GM20431 (cell line): ENCODE data around the gene TXNRD2.
"Not testable (repeated sequence)": the region's sequence is repeated elsewhere in the genome, so short reads cannot be mapped to it uniquely, and the experiment has no call there.

Experiments used
- in situ Hi-C: fragments of 300-500 bp; cut with MseI, MboI; formaldehyde crosslinking; loops from one replicate; pipeline ENCODE4 v1.15.0; 2020; ENCODE audit warnings: low sequenced_read_pairs; ENCODE audit not compliant: unreplicated experiment

TXNRD2 gene

DNA sequence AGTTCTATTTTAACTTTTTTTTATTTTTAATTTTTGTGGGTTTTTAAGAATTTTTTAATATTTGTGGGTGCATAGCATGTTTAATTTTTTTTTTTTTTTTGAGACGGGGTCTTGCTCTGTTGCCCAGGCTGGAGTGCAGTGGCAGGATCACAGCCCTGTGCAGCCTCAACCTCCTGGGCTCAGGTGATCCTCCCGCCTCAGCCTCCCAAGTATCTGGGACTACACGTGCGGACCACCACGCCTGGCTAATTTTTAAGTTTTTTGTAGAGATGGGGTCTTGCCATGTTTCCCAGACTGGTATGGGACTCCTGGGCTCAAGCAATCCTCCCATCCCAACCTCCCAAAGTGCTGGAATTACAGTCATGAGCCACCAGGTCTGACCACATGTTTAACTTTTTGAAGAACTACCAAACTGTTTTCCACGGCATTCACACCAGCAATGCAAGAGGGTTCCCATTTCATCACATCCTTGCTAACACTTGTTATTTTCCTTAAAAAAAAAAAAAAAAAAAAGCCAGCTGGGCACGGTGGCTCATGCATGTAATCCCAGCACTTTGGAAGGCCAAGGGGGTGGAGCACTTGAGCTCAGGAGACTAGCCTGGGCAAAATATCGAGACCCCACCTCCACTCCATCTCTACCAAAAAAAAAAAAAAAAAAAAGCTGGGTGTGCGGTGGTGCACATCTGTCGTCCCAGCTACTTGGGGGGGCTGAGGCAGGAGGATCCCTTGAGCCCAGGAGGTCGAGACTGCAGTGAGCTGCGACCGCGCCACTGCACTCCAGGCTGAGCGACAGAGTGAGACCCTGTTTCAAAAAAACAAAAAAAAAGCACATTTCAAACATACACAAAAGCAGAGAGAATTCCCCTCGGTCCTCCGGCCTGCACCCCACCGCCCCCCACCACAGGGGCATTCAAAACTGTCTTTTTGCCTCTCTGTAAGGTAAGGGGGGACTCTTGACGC, 16.7 kb upstream of the TXNRD2 start:
- in situ Hi-C loops = no loop called here

DNA sequence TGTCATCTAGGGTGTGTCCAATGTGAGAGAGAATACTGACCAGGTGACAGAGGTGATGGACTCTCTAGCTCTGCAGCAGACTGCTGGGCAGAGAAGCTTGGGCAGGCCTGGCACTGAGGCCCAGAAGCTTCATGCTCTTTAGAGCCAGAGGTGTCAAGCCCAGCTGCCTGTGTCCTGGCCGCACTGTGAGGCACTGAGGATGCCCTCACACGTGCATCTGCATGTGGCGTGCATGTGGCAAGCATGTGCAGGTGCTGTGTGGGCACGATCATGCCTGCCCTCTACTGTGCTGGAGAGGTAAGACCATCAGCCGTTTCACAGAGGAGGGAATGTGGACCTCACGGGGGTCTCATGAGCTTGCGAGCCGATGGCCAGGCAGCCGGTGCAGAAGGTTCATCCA, 15.8 kb upstream of the TXNRD2 start:
- in situ Hi-C loops = no loop called here

DNA sequence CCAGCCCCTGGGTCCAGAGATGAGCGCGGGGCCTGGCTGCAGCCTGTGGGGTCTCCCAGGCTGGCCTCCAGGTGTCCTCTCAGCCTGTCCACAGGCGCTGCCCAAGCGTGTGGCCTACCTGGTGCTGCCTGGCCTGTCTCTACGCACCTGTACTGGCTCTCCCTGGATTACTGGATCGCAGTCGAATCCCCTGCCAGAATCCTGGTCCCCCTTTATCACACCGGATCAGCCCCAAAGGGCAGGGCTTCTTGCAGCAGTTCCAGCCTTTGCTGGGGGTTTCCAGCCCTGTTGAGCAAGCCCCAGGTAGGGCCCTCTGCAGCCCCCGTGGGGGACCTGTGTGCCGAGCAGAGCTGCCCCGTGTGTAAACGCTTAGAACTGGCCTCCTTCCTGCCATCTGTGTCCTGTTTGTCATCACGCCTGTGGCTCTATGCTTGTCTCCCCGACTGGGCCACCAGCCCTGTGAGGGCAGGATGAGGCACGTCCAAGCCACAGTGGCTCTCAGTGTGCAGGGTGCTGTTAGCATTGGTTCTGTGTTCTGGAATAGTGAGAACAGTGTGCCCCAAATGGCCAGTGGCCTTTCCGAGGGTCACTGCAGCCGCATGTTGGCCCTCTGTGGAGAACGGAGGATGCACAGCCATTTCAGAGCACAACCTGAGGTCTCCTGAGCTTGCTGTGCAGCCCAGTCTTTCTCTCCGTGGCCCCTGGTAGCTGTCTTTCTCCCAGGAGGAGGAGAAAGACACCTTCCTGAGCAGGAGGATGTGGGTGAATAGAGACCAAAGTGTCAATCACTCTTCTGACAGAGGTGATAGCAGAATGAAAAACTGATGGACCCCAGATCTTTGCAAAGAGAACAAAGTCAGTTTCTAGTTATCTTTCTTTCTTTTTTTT, 13.9 kb upstream of the TXNRD2 start:
- in situ Hi-C loops = no loop called here

DNA sequence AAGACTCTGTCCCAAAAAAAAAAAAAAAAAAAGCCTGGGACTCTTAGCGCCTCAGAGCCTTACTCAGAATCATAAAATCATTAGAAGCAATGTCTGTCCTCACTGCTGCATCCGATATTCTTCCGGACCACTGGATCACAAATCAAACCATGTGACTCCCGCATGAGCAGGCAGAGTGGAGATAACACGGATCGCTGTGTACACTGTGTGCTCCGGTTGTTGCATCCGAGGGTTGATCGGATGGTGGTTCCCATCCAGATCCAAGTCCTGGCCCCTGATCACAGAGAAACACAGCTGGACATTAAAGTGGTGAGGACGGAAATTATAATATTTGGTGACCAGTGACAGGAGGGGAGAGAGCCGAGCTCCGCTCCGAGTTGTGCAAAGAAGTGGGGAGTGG, 9.7 kb upstream of the TXNRD2 start:
- in situ Hi-C loops = no loop called here

DNA sequence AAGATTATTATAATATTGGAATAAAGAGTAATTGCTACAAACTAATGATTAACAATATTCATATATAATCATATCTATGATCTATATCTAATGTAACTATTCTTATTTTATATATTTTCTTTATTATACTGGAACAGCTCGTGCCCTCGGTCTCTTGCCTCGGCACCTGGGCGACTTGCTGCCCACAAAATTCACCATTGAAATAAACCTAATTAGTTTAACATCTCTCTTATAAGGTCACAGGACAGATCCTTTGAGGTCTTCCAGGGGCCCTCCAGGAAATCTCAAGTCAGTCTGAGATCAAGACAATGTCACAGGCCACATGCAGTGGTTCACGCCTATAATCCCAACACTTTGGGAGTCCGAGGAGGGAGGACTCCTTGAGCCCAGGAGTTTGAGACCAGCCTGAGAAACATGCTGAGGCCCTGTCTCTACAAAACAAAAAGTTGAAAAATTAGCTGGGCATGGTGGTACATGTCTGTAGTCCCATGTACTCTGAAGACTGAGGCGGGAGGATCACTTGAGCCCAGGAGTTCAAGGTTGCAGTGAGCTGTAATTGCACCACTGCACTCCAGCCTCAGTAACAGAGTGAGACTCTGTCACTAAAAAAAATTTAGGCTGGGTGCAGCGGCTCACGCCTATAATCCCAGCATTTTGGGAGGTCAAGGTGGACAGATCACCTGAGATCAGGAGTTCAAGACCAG, 6.6 kb upstream of the TXNRD2 start:
- in situ Hi-C loops = no loop called here

DNA sequence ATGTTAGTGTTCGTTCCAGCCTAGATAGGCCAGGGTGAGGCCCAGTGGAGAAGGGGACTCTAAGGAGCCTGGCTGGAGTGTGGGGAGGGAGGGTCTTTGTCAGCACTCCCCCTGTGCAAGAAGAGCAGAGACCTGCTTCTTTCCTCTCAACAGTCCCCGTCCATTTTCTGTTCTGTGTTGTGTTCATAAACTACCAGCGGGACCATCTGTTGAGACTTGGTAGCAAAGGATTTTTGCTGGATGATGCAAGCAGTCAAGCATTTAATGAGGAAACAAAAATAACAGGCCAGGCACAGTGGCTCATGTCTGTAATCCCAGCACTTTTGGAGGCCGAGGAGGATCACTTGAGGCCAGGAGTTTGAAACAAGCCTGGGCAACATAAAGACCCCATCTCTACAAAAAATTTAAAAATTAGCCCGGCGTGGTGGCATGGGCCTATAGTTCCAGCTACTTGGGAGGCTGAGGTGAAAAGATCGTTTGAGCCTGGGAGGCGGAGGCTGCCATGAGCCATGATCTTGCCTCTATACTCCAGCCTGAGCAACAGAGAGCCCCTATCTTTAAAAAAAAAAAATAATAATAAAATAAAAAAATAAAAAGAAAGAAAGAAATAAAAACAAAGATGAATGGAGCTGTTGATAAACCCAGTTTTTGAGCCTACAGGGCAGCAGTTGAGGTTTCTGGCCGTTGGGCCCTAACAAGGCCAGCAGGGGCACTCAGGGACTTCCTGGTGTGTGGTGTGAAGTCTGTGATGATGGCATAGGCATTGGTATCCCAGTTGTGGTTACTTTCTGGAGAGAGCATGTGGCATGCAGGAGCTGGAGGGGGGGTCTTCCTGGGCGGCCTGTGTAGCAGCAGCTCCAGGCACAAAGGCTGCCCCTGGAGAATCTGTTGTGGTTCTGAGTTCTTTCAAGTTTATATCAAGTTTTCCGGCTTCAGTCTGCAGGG, 1.7 kb upstream of the TXNRD2 start:
- in situ Hi-C loops = no loop called here

DNA sequence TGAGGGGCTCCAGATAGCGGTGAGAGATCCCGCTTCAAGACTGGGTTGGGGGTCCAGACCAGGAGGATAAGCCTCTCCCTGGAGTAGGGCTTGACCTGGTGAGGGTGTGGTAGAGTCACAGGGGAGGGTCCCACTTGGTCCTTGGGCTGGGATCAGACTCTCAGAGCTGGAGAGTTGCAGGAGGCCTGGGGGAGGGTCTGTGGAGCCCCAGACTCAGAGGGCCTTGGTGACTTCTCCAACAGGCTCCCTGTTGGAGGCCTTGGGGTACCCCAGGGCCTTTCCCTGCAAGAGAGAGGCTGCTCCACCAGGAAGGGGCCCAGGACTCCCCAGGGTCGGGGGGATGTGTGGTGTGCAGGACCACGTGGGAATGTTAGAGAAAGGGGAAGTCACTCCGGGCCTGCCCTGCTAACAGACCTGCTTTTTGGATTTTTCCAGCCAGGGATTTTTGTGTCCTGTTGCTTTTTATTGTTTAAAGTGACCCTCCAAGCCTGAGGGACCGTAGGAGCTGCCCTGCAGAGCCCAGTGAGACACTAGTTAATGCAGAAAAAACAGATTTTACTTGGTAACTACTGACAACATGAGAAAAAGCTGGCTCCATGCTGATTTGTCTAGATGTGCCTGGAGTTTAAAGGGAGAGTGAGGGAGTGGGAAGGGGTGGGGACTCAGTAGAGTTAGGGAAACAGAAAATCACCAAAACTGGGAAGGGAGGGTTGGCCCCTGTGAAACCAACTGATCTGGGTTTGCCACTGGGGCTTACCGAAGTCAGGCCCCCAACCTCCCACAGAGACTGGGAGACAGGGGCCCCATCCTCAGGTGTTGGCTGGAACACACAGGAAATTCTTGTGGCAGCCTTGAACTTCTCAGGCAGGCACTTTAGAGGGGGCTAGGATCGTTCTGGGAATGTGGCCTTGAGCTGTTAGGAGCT, 801 bp upstream of the TXNRD2 start:
- in situ Hi-C loops = no loop called here

DNA sequence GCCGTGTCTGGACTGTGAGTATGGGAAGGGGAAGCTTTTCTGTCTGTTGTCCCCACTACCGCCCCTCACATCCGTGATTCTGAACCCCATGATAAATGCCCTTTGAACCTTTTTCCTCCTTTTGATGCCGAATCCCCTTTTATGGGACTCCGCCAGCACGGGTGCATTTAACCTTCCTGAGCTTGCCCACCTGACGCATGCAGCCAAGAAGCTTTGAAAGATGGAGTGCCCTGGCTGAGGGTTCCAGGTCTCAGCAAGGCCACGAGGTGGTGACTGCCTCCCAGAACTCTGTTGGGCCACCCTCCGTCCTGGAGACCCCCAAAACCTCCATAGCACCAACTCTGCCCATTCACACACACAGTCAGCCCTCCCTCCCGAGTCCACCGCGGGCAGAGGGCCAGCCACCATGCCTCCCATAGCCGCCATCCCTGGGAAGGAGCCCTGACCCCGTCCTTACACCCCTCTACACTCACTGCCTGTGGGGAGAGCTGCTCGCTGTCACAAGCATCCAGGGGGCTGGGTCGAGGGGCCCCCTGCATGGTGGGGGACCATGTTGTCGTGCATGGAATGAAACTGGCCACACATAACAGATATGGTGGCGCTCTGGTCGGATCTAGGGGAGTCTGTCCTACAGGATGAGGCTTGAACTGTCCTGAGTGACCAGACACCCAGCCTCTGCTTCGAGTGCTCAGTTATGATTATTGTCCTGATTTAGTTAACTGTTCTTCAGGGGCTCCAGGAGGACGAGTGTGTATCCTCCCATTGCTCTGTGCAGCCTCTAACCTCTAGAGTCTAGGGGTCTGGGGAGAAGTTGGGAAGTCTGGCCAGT, 868 bp downstream of the TXNRD2 start:
- in situ Hi-C loops = no loop called here

DNA sequence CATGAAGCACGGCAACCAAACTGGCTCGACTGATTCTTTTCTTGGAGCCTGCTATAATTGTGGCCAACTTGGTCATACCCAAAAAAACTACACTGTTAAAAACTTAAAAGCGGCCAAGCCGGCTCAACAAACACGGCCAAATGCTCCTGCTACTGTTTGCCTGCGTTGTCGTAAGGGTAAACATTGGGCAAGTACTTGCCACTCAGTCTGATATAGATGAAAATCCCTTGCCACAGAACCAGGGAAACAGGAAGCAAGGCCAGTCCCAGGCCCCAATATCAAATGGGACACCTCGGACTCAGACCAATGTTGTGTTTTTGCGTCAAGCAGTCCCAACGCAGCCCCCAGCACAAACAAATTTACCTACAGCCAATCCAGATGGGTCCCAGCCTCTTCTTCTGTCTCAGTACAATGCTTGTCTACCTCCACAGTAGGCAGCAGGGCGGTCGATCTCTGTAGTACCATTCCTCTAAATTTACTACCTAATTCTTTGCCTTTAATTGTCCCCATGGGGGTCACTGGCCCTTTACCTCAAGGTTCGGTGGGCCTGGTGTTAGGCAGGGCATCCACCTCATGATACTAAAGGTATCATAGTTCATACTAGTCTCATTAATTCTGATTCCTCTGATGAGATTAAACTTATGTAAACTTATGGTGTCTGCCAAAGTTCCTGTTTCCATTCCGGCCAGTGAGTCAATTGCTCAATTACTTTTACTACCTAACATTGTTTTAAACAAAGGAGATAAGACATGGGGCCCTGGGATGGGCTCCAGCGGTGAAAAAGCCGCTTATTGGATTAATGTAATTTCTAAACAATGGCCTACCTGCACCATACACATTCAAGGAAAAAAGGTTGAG, 3.8 kb downstream of the TXNRD2 start:
- in situ Hi-C loops = no loop called here

DNA sequence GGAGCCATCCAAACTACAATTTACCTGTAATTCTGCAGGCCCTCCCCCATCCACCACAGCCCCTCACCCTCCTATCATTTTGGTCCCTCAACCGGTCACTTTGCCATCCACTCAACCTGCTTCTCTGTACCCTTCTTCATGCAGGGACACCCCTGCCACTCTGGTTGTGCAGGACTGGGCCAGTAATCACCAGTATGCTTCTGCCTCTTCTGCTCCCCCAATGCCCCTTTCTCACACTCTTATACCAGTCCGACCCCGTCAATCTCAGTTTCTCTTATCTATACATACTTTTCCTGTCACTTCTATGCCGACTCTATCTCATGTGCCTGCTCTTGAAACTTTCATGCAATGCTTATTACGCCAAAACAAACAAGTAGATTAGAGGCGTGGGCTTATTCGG, 5.1 kb downstream of the TXNRD2 start:
- in situ Hi-C loops = no loop called here

DNA sequence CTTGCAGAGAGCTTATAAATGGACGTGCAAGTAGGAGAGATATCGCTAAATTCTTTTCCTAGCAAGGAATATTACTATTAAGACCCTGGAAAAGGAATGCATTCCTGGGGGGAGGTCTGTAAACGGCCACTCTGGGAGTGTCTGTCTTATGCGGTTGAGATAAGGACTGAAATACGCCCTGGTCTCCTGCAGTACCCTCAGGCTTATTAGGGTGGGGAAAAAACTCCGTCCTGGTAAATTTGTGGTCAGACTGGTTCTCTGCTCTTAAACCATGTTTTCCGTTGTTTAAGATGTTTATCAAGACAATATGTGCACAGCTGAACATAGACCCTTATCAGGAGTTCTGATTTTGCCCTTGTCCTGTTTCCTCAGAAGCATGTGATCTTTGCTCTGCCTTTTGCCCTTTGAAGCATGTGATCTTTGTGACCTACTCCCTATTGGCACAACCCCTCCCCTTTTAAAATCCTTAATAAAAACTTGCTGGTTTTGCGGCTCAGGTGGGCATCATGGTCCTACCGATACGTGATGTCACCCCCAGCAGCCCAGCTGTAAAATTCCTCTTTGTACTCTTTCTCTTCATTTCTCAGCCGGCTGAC, 6.4 kb downstream of the TXNRD2 start:
- in situ Hi-C loops = not testable (repeated sequence)

DNA sequence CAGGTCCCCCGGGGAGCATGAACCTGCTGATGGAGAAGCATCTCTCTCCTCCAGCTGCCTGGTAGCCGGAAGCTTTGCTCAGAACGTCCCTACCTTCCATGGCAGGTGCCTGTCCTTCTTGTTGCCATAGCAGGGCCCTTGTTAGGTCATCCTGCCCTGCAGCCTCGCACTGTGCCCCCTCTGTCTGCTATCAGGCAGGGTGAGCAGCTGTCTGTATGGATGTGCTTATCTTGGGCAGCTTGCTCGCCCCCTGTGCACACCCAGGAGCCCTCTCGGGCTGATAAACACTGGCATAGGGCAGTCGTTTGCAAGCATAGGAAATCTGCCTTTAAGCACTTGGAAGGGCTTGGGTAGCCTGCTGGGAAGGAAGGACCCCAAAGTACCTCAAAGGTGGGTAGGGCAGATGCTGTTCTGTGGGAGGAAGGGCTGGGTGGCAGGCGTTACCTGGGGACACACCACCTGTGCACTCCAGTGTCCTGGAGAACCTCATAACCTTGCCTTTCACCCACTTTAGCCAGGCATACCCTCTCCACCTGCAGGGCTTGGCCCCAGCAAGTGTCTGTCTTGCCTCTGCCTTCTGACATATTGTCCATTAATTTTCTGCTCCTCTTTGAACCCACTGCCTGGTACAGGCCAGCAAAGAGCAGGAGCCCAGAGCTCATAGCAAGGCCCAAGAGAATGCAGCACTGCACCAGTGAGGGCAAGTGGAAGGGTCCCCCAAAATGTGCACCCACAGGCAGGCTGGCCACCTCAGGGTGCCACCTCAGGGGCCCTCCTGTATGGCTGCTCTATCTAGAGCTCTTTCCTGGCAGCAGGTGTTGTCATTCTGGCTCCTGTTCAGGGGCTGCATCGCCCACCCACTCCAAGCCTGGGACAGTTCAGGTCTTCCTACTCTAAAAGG, 8.0 kb downstream of the TXNRD2 start:
- in situ Hi-C loops = no loop called here

DNA sequence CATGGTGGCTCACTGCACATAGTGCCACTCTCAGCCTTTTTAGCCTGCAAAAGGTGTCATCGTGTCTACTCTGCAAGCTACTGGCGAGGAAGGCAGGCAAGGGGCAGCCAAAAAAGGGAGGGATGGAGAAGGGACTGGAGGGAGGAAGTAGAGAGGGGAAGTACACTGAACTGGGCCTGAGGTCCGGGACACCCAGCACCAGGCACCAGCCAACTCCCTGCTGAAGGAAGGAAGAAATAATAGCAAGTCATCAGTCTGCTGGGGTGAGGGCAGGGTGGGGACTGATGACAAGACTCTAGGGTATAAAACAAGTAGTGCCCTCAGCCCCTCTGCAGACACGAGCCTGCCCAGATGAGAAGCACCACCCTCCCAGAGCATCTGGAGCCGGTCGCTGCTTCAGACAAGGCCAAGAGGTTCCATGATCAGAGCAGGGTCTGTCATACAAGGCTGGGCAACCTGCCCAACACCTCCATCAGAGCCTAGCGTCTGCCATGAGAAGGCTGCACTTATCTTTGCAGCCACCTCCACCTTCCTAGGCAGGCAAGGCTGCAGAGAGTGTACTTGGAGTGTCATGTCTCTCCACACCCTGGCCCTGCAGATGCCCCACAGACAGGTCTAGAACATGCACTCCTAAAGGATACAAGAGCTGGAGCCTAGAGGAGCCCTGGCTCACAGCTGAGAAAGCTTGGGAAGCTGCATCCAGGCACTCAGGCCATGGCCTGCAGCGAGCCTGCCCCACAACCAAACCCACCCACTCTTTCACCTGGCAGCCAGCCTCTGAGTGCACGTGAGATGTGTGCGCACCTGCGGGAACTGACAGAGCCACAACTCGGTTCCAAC, 9.0 kb downstream of the TXNRD2 start:
- in situ Hi-C loops = no loop called here

DNA sequence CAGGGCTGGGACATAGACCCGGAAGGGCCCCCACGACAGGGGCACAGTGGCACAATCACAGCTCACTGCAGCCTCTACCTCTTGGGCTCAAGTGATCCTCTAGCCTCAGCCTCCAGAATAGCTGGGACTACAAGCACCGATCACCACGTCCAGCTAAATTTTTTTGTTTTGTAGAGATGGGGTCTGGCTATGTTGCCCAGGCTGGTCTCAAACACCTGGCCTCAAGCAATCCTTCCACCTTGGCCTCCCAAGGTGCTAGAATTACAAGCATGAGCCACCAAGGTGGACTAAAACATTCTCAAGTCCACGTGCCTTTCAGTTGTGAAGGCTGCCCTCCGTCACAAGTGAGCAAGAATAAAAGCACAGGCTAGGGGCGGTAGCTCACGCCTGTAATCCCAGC, 10.1 kb downstream of the TXNRD2 start:
- in situ Hi-C loops = no loop called here
